IMR-90 (cell line): ENCODE measurements around the gene SP2.

Experiments
- BHLHE40 ChIP-seq: fragments of 150-350 bp; IDR thresholded peaks from 2 replicates; pipeline ENCODE4 v1.6.1; 2016; ENCODE audit warnings: mild to moderate bottlenecking, low read depth, low read length
- CEBPB ChIP-seq: IDR thresholded peaks from 2 replicates; pipeline ENCODE4 v1.6.1; 2012; ENCODE audit warnings: low read depth, low read length, improper control_type of control experiment
- CHD1 ChIP-seq: IDR thresholded peaks from 2 replicates; pipeline ENCODE4 v1.6.1; 2012; ENCODE audit warnings: low read depth, low read length, improper control_type of control experiment
- CTCF ChIP-seq: conservative IDR thresholded peaks from 2 replicates; pipeline ENCODE4 v1.5.1; 2012; ENCODE audit warnings: mild to moderate bottlenecking, low read depth, low read length, improper control_type of control experiment
- ELK1 ChIP-seq: fragments of 150-350 bp; IDR thresholded peaks from 2 replicates; pipeline ENCODE4 v1.6.1; 2016; ENCODE audit warnings: low read depth, mild to moderate bottlenecking, low read length, moderate library complexity, borderline replicate concordance
- MAFK ChIP-seq: IDR thresholded peaks from 2 replicates; pipeline ENCODE4 v1.6.1; 2012; ENCODE audit warnings: low read depth, low read length, improper control_type of control experiment
- MAZ ChIP-seq: IDR thresholded peaks from 2 replicates; pipeline ENCODE4 v1.6.1; 2012; ENCODE audit warnings: low read depth, mild to moderate bottlenecking, low read length, improper control_type of control experiment, moderate library complexity, borderline replicate concordance
- MXI1 ChIP-seq: IDR thresholded peaks from 2 replicates; pipeline ENCODE4 v1.6.1; 2012; ENCODE audit warnings: low read depth, mild to moderate bottlenecking, low read length, moderate library complexity, borderline replicate concordance
- POLR2A ChIP-seq: IDR thresholded peaks from 2 replicates; pipeline ENCODE4 v1.6.1; 2012; ENCODE audit warnings: mild to moderate bottlenecking, low read depth, low read length
- RAD21 ChIP-seq: IDR thresholded peaks from 2 replicates; pipeline ENCODE4 v1.6.1; 2012; ENCODE audit warnings: low read length, improper control_type of control experiment
- RCOR1 ChIP-seq: IDR thresholded peaks from 2 replicates; pipeline ENCODE4 v1.6.1; 2012; ENCODE audit warnings: mild to moderate bottlenecking, low read length, improper control_type of control experiment; ENCODE audit not compliant: insufficient replicate concordance
- RFX5 ChIP-seq: IDR thresholded peaks from 2 replicates; pipeline ENCODE4 v1.8.0; 2012; ENCODE audit warnings: low read depth, mild to moderate bottlenecking, low read length, moderate library complexity
- SMC3 ChIP-seq: fragments of 150-350 bp; IDR thresholded peaks from 2 replicates; pipeline ENCODE4 v1.6.1; 2016; ENCODE audit warnings: low read depth, mild to moderate bottlenecking, antibody characterized with exemption, low read length, moderate library complexity
- USF2 ChIP-seq: fragments of 150-350 bp; IDR thresholded peaks from 2 replicates; pipeline ENCODE4 v1.6.1; 2017; ENCODE audit warnings: mild to moderate bottlenecking, antibody characterized with exemption, low read length, low read depth

- TF ChIP-seq CTCF (no peak; the same call in 1 of the 2 replicates), RCOR1 (no peak), BHLHE40 (no peak), USF2 (no peak), POLR2A (no peak; the same call in 1 of the 2 replicates), RAD21 (no peak), SMC3 (no peak), ELK1 (no peak), MXI1 (no peak), MAZ (no peak), RFX5 (no peak), CEBPB (no peak), MAFK (no peak), CHD1 (no peak)
Measured at GRCh38 chr17:47948706-47949196, 52.7 kb downstream of the SP2 start.
